SK-N-SH treated with all-trans-retinoic acid at 6 μM for 48 hours (cell line): ENCODE measurements around the gene WDR83.

Experiments used
- ATAC-seq: fragments of 200-7000 bp; cut with Tn5 transposase; 3 replicates; pipeline ENCODE4 v1.9.1; 2020; ENCODE audit warnings: mild to moderate bottlenecking, moderate library complexity
- ARNTL ChIP-seq: fragments of 450-650 bp; formaldehyde crosslinking; IDR thresholded peaks from 2 replicates; pipeline ENCODE4 v1.5.0; 2020; ENCODE audit warnings: low read depth, mild to moderate bottlenecking, moderate library complexity, borderline replicate concordance
- BACH2 ChIP-seq: fragments of 250-450 bp; sonication (Bioruptor Pico); IDR thresholded peaks from 2 replicates; pipeline ENCODE4 v1.9.0; 2021; ENCODE audit warnings: mild to moderate bottlenecking, borderline replicate concordance
- CREB5 ChIP-seq: fragments of 250-450 bp; sonication (Bioruptor Pico); IDR thresholded peaks from 2 replicates; pipeline ENCODE4 v1.5.1; 2020; ENCODE audit warnings: low read depth, mild to moderate bottlenecking, moderate library complexity
- CSDC2 ChIP-seq: fragments of 250-450 bp; sonication (Bioruptor Pico); IDR thresholded peaks from 2 replicates; pipeline ENCODE4 v1.5.0; 2020; ENCODE audit warnings: mild to moderate bottlenecking, moderate library complexity
- CSRNP3 ChIP-seq: fragments of 250-450 bp; sonication (Bioruptor Pico); IDR thresholded peaks from 2 replicates; pipeline ENCODE4 v1.5.1; 2021; ENCODE audit warnings: mild to moderate bottlenecking, moderate library complexity
- ESRRG ChIP-seq: fragments of 250-450 bp; sonication (Bioruptor Pico); IDR thresholded peaks from 2 replicates; pipeline ENCODE4 v1.6.1; 2021; ENCODE audit warnings: mild to moderate bottlenecking
- GLIS3 ChIP-seq: fragments of 250-450 bp; sonication (Bioruptor Pico); IDR thresholded peaks from 2 replicates; pipeline ENCODE4 v1.5.0; 2020; ENCODE audit warnings: mild to moderate bottlenecking, moderate library complexity
- ISL1 ChIP-seq: fragments of 250-450 bp; sonication (Bioruptor Pico); IDR thresholded peaks from 2 replicates; pipeline ENCODE4 v2.1.2; 2022; ENCODE audit warnings: mild to moderate bottlenecking, moderate library complexity
- OSR1 ChIP-seq: fragments of 250-450 bp; sonication (Bioruptor Pico); IDR thresholded peaks from 2 replicates; pipeline ENCODE4 v1.8.0; 2022; ENCODE audit warnings: moderate library complexity, mild to moderate bottlenecking, inconsistent platforms
- POU6F1 ChIP-seq: fragments of 250-450 bp; sonication (Bioruptor Pico); IDR thresholded peaks from 2 replicates; pipeline ENCODE4 v1.8.0; 2021; ENCODE audit warnings: low read depth, mild to moderate bottlenecking, moderate library complexity, borderline replicate concordance
- PPARA ChIP-seq: fragments of 250-450 bp; sonication (Bioruptor Pico); IDR thresholded peaks from 2 replicates; pipeline ENCODE4 v1.5.0; 2020; ENCODE audit warnings: mild to moderate bottlenecking, borderline replicate concordance
- RARB ChIP-seq: fragments of 250-450 bp; sonication (Bioruptor Pico); IDR thresholded peaks from 2 replicates; pipeline ENCODE4 v1.8.0; 2021; ENCODE audit warnings: mild to moderate bottlenecking, moderate library complexity
- SNAI2 ChIP-seq: fragments of 250-450 bp; sonication (Bioruptor Pico); IDR thresholded peaks from 2 replicates; pipeline ENCODE4 v1.5.0; 2020; ENCODE audit warnings: mild to moderate bottlenecking, moderate library complexity
- TCF4 ChIP-seq: fragments of 250-450 bp; sonication (Bioruptor Pico); IDR thresholded peaks from 2 replicates; pipeline ENCODE4 v1.8.0; 2021; ENCODE audit warnings: mild to moderate bottlenecking, moderate library complexity, borderline replicate concordance
- TOX ChIP-seq: fragments of 250-450 bp; sonication (Bioruptor Pico); IDR thresholded peaks from 2 replicates; pipeline ENCODE4 v1.8.0; 2021; ENCODE audit warnings: mild to moderate bottlenecking, moderate library complexity, borderline replicate concordance
- TSHZ2 ChIP-seq: fragments of 250-450 bp; sonication (Bioruptor Pico); IDR thresholded peaks from 2 replicates; pipeline ENCODE4 v1.5.0; 2020; ENCODE audit warnings: mild to moderate bottlenecking, moderate library complexity
- ZC3H10 ChIP-seq: fragments of 250-450 bp; sonication (Bioruptor Pico); IDR thresholded peaks from 2 replicates; pipeline ENCODE4 v1.5.1; 2021; ENCODE audit warnings: mild to moderate bottlenecking, moderate library complexity
- ZFP3 ChIP-seq: fragments of 250-450 bp; sonication (Bioruptor Pico); IDR thresholded peaks from 2 replicates; pipeline ENCODE4 v1.5.0; 2020; ENCODE audit warnings: mild to moderate bottlenecking, moderate library complexity
- ZFP30 ChIP-seq: fragments of 450-650 bp; formaldehyde crosslinking; IDR thresholded peaks from 2 replicates; pipeline ENCODE4 v1.5.0; 2022; ENCODE audit warnings: mild to moderate bottlenecking, moderate library complexity
- ZNF565 ChIP-seq: fragments of 450-650 bp; formaldehyde crosslinking; conservative IDR thresholded peaks from 2 replicates; pipeline ENCODE4 v1.5.0; 2020; ENCODE audit warnings: low read depth, mild to moderate bottlenecking, moderate library complexity
- ZNF70 ChIP-seq: fragments of 450-650 bp; formaldehyde crosslinking; IDR thresholded peaks from 2 replicates; pipeline ENCODE4 v1.5.0; 2020; ENCODE audit warnings: mild to moderate bottlenecking, moderate library complexity
- ZNF8 ChIP-seq: fragments of 450-650 bp; formaldehyde crosslinking; IDR thresholded peaks from 2 replicates; pipeline ENCODE4 v1.5.0; 2020; ENCODE audit warnings: mild to moderate bottlenecking, moderate library complexity
- TF ChIP-seq, protein P1 (sequence below): fragments of 250-450 bp; sonication (Bioruptor Pico); IDR thresholded peaks from 2 replicates; pipeline ENCODE4 v1.8.0; 2020; ENCODE audit warnings: mild to moderate bottlenecking, moderate library complexity, borderline replicate concordance

WDR83 gene

GRCh38 chr19:12703046-12703445 is 36.4 kb downstream of the WDR83 start:
- TF ChIP-seq ISL1 (CRISPR knock-in tag) (no peak), ESRRG (CRISPR knock-in tag) (no peak), RARB (CRISPR knock-in tag) (no peak), ZNF70 (CRISPR knock-in tag) (no peak), ZFP30 (no peak), CSRNP3 (CRISPR knock-in tag) (no peak), PPARA (CRISPR knock-in tag) (no peak), ZFP3 (CRISPR knock-in tag) (no peak), ZC3H10 (CRISPR knock-in tag) (no peak), ARNTL (CRISPR knock-in tag) (no peak), OSR1 (no peak), CREB5 (CRISPR knock-in tag) (no peak), TCF4 (CRISPR knock-in tag) (no peak), BACH2 (CRISPR knock-in tag) (no peak), TSHZ2 (no peak), GLIS3 (CRISPR knock-in tag) (no peak), SNAI2 (CRISPR knock-in tag) (no peak), TOX (CRISPR knock-in tag) (no peak), ZNF565 (CRISPR knock-in tag) (no peak)
- TF ChIP-seq, protein P1, sequence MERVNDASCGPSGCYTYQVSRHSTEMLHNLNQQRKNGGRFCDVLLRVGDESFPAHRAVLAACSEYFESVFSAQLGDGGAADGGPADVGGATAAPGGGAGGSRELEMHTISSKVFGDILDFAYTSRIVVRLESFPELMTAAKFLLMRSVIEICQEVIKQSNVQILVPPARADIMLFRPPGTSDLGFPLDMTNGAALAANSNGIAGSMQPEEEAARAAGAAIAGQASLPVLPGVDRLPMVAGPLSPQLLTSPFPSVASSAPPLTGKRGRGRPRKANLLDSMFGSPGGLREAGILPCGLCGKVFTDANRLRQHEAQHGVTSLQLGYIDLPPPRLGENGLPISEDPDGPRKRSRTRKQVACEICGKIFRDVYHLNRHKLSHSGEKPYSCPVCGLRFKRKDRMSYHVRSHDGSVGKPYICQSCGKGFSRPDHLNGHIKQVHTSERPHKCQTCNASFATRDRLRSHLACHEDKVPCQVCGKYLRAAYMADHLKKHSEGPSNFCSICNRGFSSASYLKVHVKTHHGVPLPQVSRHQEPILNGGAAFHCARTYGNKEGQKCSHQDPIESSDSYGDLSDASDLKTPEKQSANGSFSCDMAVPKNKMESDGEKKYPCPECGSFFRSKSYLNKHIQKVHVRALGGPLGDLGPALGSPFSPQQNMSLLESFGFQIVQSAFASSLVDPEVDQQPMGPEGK (CRISPR knock-in tag), result no peak
- TF ChIP-seq, all 23 proteins: peak for 0
- ATAC-seq, result peak; percentile 71

- no peak for ATAC-seq
- no peak for TF ChIP-seq PPARA (CRISPR knock-in tag)
- no peak for TF ChIP-seq TOX (CRISPR knock-in tag)
- no peak for TF ChIP-seq CSDC2 (CRISPR knock-in tag)
- no peak for TF ChIP-seq ZNF8 (CRISPR knock-in tag)
- no peak for TF ChIP-seq ZNF565 (CRISPR knock-in tag)
- no peak for TF ChIP-seq CREB5 (CRISPR knock-in tag)
- no peak for TF ChIP-seq ZFP3 (CRISPR knock-in tag)
- no peak for TF ChIP-seq POU6F1 (CRISPR knock-in tag)
- no peak for TF ChIP-seq CSRNP3 (CRISPR knock-in tag)
- TF ChIP-seq OSR1, result no peak
- no peak for TF ChIP-seq TCF4 (CRISPR knock-in tag)
- TF ChIP-seq, protein P1 (CRISPR knock-in tag), result no peak
- no peak for TF ChIP-seq ZC3H10 (CRISPR knock-in tag)
- TF ChIP-seq BACH2 (CRISPR knock-in tag), result no peak
These were observed 38.6 kb downstream of the WDR83 start for GRCh38 chr19:12705169-12705568.
